RWPE1 (cell line): ENCODE data around the gene HEBP2.

Experiments used
- CTCF ChIA-PET: fragments of 350-600 bp; sonication (Branson Sonifier 250); formaldehyde crosslinking; extraction: SDS; loops from one replicate; lab custom pipeline; 2021; lab: Yijun Ruan, JAX
- POLR2A ChIA-PET: fragments of 400-600 bp; formaldehyde crosslinking; extraction: SDS; loops from one replicate; lab custom pipeline; 2020; ENCODE audit warnings: antibody characterized with exemption; ENCODE audit not compliant: low non-redundant PET; lab: Yijun Ruan, JAX
- DNase-seq: peaks from one replicate; pipeline ENCODE4 v3.0.0; 2012; ENCODE audit warnings: low spot score
- H3K27ac ChIP-seq: fragments of 450-650 bp; 2 replicates; pipeline ENCODE4 v1.5.1; 2017
- CTCF ChIP-seq: fragments of 450-650 bp; conservative IDR thresholded peaks from 2 replicates; pipeline ENCODE4 v1.5.1; 2017; ENCODE audit warnings: low read depth, mild to moderate bottlenecking

HEBP2 gene

DNA sequence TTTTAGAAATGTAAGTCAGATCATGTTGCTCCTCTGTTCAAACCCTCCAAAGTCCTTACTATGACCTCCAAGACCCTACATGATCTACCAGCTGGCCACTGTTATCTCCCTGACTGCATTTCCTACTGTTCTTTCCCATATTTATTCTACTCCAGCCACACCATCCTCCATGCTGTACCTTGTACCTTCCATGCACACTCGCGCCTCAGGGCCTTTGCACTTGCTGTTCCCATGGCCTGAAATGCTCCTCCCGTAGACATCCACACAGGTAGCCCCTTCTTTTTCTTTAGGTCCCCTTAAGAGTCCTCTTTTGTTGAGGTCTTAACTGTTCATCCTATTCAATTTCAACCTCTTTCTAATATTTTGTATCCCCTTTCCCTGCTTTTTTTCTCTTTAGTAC, 47.0 kb downstream of the HEBP2 start:
- TF ChIP-seq CTCF, result no peak
- no peak for DNase-seq
- ChIA-PET POLR2A (no interaction called here), CTCF (interaction anchor here (0.5 kb wide), 1 partner anchor 1055 kb away, joined by 3 read pairs; no protein-coding TSS in a partner anchor)
- no peak overlapping the region for H3K27ac ChIP-seq

DNA sequence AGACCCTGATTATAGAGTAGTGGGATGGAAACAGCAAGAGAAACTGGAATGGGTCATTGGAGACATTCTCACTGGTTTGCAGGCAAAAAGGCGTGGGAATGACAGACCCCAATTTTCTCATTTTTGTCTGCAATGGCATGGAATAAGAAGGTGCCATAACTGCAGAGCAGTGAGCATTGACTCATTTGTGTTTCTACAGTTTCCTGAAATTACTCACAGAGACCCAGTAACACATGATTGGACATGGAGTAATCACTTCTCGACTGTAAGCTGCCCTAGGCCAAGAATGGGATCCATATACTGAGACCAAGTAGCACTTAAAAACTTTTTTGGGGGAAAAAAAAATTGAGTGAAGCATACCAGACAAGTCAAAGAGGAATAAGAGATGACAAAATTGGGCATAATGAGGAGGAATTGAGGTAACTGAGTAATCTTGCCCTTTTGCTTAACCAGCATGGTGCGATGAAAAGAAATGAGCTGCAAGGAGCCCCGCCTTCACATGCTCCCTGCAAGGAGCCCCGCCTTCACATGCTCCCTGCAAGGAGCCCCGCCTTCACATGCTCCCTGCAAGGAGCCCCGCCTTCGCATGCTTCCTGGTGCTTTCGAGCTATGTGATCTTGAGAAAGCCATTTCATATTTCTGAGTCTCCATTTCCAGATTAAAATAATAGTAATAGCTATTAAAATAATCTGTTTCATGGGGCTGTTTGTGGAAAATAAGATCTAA, 51.1 kb downstream of the HEBP2 start:
- no peak for TF ChIP-seq CTCF
- POLR2A ChIA-PET, result no interaction called here
- peak overlapping the region; percentile 84 for H3K27ac ChIP-seq
- DNase-seq, result no peak
- CTCF ChIA-PET, result interaction anchor here (0.6 to 2.0 kb wide), 3 partner anchors 15 to 70 kb away, joined by 3 to 6 read pairs (median 4); no protein-coding TSS in a partner anchor

DNA sequence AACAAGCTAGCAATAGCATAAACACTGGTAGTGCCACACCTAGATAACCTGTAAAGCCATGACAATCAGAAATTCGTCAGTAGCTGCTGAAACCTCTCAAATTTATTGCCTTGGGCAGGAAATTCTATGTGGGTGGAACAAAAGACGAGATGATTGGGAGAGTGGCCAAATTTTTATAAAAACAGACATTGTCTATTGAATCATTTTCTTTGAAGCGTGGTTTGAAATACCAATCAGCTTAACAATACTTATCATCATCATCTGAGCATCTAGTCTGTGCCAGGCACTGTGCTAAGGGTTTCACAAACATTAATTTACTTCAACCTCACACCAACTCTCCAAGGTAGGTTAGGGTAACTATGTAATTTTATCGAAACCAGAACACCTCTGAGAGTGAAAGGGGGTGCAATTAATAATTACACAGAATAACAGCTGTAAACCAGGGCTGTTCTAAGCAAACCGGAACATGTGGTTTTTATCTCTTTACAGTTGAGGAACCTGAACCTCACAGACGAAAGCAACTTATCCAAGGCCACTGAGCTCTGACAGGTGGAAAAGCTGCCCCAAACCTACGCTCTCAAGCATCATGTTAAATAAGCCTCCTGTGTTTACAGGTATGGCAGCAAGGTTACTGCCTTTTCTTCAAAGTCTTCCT, 51.9 kb downstream of the HEBP2 start:
- DNase-seq, result peak; percentile 75

DNA sequence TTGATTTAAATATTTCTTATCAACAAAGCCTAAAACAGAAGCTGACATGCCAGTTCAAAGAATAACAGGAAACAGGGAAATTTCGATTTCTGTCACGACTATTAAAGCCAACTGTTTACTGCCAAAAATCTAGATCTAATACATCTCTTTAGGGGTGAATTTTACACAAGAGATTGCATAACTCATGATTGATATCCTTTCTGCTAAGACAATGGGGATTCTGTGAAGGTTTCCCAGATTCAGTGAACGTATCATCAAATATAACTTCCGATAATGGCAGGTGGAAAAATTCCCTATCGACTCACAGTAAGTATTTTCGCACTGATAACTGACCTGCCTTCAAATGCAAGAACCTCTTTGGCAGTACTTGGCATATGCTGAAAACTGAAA, 52.4 kb downstream of the HEBP2 start:
- no peak for DNase-seq
- POLR2A ChIA-PET, result no interaction called here
- CTCF ChIA-PET, result interaction anchor here (0.5 to 2.0 kb wide), 2 partner anchors 13 to 134 kb away, joined by 4 to 6 read pairs; no protein-coding TSS in a partner anchor
- TF ChIP-seq CTCF, result no peak
- H3K27ac ChIP-seq, result peak overlapping the region; percentile 58

More for the DNA sequence above, 51.9 kb downstream of the HEBP2 start:
- no peak for TF ChIP-seq CTCF
- CTCF ChIA-PET, result interaction anchor here (0.5 to 2.0 kb wide), 3 partner anchors 14 to 134 kb away, joined by 4 to 6 read pairs (median 4); no protein-coding TSS in a partner anchor
- H3K27ac ChIP-seq, result peak overlapping the region; percentile 84
- POLR2A ChIA-PET, result no interaction called here

- ChIA-PET POLR2A (no interaction called here), CTCF (no interaction called here)
- TF ChIP-seq CTCF, result no peak
- no peak for DNase-seq
- no peak overlapping the region for H3K27ac ChIP-seq
Measured at GRCh38 chr6:138461647-138462046, 57.6 kb downstream of the HEBP2 start.

- ChIA-PET CTCF (interaction anchor here (0.8 kb wide), 1 partner anchor 229 kb away, joined by 4 read pairs; no protein-coding TSS in a partner anchor), POLR2A (no interaction called here)
- no peak for DNase-seq
- peak overlapping the region; percentile 76 for H3K27ac ChIP-seq
- no peak for TF ChIP-seq CTCF
Measured at GRCh38 chr6:138464085-138464484, 60.1 kb downstream of the HEBP2 start.
